Coronary artery (tissue), 2 donors: ENCODE data around the gene BTNL8.

Experiments used
- DNase-seq: peaks from one replicate; pipeline ENCODE4 v3.0.0-alpha.2; 2017; ENCODE audit warnings: low spot score
- H3K27ac ChIP-seq, 2 donors: fragments of 200-600 bp; sonication (generic); one replicate each; pipeline ENCODE4 v1.5.1; 2016 to 2019
- H3K4me3 ChIP-seq: fragments of 200-600 bp; sonication (generic); 2 replicates; pipeline ENCODE4 v1.5.1; 2016; ENCODE audit warnings: mild to moderate bottlenecking, moderate library complexity
- CTCF ChIP-seq: fragments of 200-600 bp; sonication (generic); IDR thresholded peaks from one replicate; pipeline ENCODE4 v1.5.1; 2019; ENCODE audit warnings: antibody characterized with exemption

The BTNL8 gene

DNA sequence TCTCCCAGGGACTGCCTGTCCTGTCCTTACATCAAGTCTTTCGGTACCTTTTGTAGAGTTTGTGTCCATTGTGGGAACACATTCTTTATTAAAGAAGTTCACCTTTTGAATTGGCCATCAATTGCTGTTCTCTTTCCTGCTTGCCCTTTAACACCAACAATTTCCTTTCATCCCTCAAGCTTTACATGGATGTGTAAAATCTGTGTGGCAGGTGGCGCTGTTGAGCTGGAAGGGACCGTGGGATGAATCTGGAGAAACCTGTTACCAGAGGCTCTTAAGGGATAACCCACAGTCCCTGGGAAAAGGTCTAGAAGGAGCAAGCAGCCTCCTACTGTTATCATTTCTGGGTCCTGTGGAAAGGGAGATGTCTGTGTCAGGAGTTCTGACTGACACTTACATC, 30.0 kb upstream of the BTNL8 start:
- peak; percentile 55 for TF ChIP-seq CTCF
- no peak for DNase-seq
- H3K27ac ChIP-seq = no peak overlapping the region
- no peak overlapping the region for H3K4me3 ChIP-seq

GRCh38 chr5:180869587-180869986, 29.4 kb upstream of the BTNL8 start:
- Histone ChIP-seq H3K27ac (no peak overlapping the region), H3K4me3 (no peak overlapping the region)
- DNase-seq = no peak
- TF ChIP-seq CTCF = no peak

GRCh38 chr5:180870276-180871068, 28.5 kb upstream of the BTNL8 start:
- no peak overlapping the region for H3K27ac ChIP-seq
- DNase-seq = no peak
- no peak for TF ChIP-seq CTCF
- no peak overlapping the region for H3K4me3 ChIP-seq

DNA sequence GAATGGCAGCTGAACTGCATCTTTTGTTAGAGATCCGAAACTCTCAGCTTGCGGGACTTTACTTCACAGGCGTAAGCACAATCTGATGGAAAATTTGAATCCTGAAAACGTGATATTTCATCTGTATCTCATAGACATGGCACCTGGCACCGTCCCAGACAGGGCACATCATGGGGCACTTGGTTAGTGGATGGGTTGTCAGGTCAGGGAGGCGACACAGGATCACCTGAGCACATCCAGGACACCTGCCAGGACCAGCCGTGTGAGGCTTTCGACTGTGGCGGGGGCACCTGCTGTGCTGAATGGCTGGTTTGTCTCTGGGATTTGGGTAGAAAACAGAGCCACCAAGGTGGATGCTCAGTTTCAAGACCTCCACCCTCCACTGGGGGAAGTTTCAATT, 26.5 kb upstream of the BTNL8 start:
- no peak overlapping the region for H3K27ac ChIP-seq
- TF ChIP-seq CTCF = no peak
- no peak overlapping the region for H3K4me3 ChIP-seq
- DNase-seq = no peak

- TF ChIP-seq CTCF = no peak
- Histone ChIP-seq H3K4me3 (no peak overlapping the region), H3K27ac (no peak overlapping the region)
- DNase-seq = no peak
Measured at GRCh38 chr5:180873615-180874520, 25.1 kb upstream of the BTNL8 start.

DNA sequence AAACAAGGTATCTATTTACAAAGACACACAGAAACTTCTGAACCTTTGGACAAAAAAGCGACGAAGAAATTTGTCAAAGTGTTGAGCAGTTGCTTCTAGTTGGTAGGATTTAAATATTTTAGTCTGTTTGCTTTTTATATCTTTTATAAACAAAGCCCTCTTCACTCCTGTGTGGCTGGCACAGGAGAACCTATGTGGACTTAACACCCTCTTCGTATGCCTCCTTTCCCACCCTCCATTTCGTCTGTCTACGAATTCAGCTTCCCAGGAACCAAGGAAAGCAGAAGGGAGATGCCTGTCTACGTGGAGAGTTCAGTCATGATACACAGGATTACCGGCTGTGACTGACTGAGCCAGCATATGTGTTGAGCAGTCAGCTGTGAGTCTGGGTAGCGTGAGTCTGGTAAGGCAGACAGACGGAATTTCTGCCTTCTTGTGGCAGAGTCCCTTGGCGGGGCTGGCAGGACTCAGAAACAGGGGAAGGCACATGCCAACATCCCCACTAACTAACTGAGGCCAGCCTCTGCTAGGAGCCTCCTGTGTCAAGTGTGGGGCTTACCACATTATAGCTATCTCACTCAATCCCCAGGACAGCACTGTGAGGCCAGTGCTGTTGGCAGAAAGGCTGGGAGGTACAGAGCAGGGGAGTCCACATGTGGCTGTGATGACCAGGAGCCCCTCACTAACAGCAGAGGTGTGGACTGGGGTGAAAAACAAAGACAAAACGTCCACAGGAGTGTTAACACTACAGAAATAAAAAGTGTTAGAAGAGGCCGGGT, 24.0 kb upstream of the BTNL8 start:
- no peak for TF ChIP-seq CTCF
- DNase-seq = no peak
- no peak overlapping the region for H3K4me3 ChIP-seq
- no peak overlapping the region for H3K27ac ChIP-seq
